ENCODE measurements around the gene MYCBP2. TPM values are rescaled to one million over a fixed set of nuclear protein-coding genes. Genes with fewer than 3 reads are reported as not detected.

Gene MYCBP2
- total RNA-seq, 4 donors from 2014 or later, result 274 to 342 (median 305) TPM

- Histone ChIP-seq H3K4me1 (no peaks in the 10 kb centered on the region), H3K9me3 (no peaks in the 10 kb centered on the region), H3K36me3 (no peaks in the 10 kb centered on the region), H3K27me3 (no peaks in the 10 kb centered on the region), H3K27ac (no peak overlapping the region), H3K4me3 (no peak overlapping the region)
- DNase-seq (ENCODE audit: low spot score in 2 of 2), result no peak
- 71% methylated on average over 1 of the region's 1 CpG for WGBS, 2 donors
- TF ChIP-seq, protein P1, sequence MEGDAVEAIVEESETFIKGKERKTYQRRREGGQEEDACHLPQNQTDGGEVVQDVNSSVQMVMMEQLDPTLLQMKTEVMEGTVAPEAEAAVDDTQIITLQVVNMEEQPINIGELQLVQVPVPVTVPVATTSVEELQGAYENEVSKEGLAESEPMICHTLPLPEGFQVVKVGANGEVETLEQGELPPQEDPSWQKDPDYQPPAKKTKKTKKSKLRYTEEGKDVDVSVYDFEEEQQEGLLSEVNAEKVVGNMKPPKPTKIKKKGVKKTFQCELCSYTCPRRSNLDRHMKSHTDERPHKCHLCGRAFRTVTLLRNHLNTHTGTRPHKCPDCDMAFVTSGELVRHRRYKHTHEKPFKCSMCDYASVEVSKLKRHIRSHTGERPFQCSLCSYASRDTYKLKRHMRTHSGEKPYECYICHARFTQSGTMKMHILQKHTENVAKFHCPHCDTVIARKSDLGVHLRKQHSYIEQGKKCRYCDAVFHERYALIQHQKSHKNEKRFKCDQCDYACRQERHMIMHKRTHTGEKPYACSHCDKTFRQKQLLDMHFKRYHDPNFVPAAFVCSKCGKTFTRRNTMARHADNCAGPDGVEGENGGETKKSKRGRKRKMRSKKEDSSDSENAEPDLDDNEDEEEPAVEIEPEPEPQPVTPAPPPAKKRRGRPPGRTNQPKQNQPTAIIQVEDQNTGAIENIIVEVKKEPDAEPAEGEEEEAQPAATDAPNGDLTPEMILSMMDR (IDR thresholded peaks at IDR 0.05), result no peak
- no peak for TF ChIP-seq POLR2A (IDR thresholded peaks at IDR 0.05)
- TF ChIP-seq EP300 (IDR thresholded peaks at IDR 0.05), result no peak
Observed at GRCh38 chr13:77036279-77036678, 290.6 kb downstream of the MYCBP2 start.

- no peaks in the 10 kb centered on the region for H3K4me1 ChIP-seq
- H3K4me3 ChIP-seq, result no peak overlapping the region
- WGBS, 2 donors, result 93 to 95% methylated on average over 5 of the region's 5 CpGs
- TF ChIP-seq, protein P1 (IDR thresholded peaks at IDR 0.05), result no peak
- TF ChIP-seq EP300 (IDR thresholded peaks at IDR 0.05), result no peak
- no peak for TF ChIP-seq POLR2A (IDR thresholded peaks at IDR 0.05)
- no peak for DNase-seq (ENCODE audit: low spot score in 2 of 2)
- no peaks in the 10 kb centered on the region for H3K27me3 ChIP-seq
- H3K27ac ChIP-seq, result no peak overlapping the region
- H3K9me3 ChIP-seq, result no peaks in the 10 kb centered on the region
- no peaks in the 10 kb centered on the region for H3K36me3 ChIP-seq
Observed at GRCh38 chr13:77034881-77035280, 292.0 kb downstream of the MYCBP2 start.

DNA sequence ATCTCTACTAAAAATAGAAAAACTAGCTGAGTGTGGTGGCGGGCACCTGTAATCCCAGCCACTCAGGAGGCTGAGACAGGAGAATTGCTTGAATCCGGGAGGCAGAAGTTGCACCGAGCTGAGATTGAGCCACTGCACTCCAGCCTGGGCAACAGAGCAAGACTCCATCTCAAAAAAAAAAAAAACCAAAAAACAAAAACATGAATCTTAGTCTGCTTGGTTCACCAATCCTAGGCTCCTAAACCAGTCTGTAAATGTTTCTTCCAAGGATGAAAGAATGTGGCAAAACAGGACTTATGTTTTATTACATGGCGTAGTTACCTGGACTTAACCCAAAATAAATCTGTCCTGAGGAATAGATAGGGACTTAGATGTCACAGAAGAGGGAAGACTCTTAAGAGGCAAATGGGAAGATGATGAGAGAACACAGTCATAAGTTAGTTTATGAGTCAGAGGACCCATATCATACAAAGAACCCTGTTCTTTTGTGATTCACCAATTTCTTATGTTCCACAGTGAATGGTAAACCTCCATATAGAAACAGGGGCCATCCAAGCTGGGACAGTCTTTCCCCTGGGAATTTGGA, 293.1 kb downstream of the MYCBP2 start:
- no peak overlapping the region for H3K4me3 ChIP-seq
- no peak overlapping the region for H3K27ac ChIP-seq
- TF ChIP-seq EP300 (IDR thresholded peaks at IDR 0.05) (no peak), POLR2A (IDR thresholded peaks at IDR 0.05) (no peak)
- TF ChIP-seq, protein P1 (IDR thresholded peaks at IDR 0.05), result no peak
- H3K4me1 ChIP-seq, result peaks cover 0 to 3% (median under 1%) of the 10 kb centered on the region in 4 donors
- WGBS, 2 donors, result 96 to 98% methylated on average over 4 of the region's 4 CpGs
- H3K9me3 ChIP-seq, result no peaks in the 10 kb centered on the region
- H3K36me3 ChIP-seq, result no peaks in the 10 kb centered on the region
- DNase-seq (ENCODE audit: low spot score in 2 of 2), result no peak
- no peaks in the 10 kb centered on the region for H3K27me3 ChIP-seq

- Histone ChIP-seq H3K36me3 (no peaks in the 10 kb centered on the region), H3K4me1 (peaks cover 0 to 12% (median 7%) of the 10 kb centered on the region in 4 donors), H3K27me3 (no peaks in the 10 kb centered on the region), H3K4me3 (no peak overlapping the region), H3K9me3 (no peaks in the 10 kb centered on the region), H3K27ac (no peak overlapping the region)
- TF ChIP-seq, protein P1 (IDR thresholded peaks at IDR 0.05), result no peak
- TF ChIP-seq POLR2A (IDR thresholded peaks at IDR 0.05), result no peak
- TF ChIP-seq EP300 (IDR thresholded peaks at IDR 0.05), result no peak
- WGBS, 2 donors, result 93 to 97% methylated on average over 6 of the region's 6 CpGs
- no peak for DNase-seq (ENCODE audit: low spot score in 2 of 2)
Observed at GRCh38 chr13:77031656-77032243, 295.1 kb downstream of the MYCBP2 start.

- no peak for TF ChIP-seq POLR2A (IDR thresholded peaks at IDR 0.05)
- TF ChIP-seq, protein P1 (IDR thresholded peaks at IDR 0.05), result no peak
- TF ChIP-seq EP300 (IDR thresholded peaks at IDR 0.05), result no peak
- H3K27me3 ChIP-seq, result no peaks in the 10 kb centered on the region
- H3K9me3 ChIP-seq, result no peaks in the 10 kb centered on the region
- H3K4me1 ChIP-seq, result peaks cover 0 to 20% (median 8%) of the 10 kb centered on the region in 4 donors
- no peaks in the 10 kb centered on the region for H3K36me3 ChIP-seq
- H3K27ac ChIP-seq, result peak overlapping the region in 2 of 4 donors; percentile 35 to 95
- WGBS, 2 donors, result 94 to 100% methylated on average over 1 of the region's 1 CpG
- no peak for DNase-seq (ENCODE audit: low spot score in 2 of 2)
- no peak overlapping the region for H3K4me3 ChIP-seq
Observed at GRCh38 chr13:77029436-77029835, 297.5 kb downstream of the MYCBP2 start.

Data from tibial nerve (tissue), 4 donors.